Measurements from ENCODE around the gene CAP2.
"Not testable (repeated sequence)": the region's sequence is repeated elsewhere in the genome, so short reads cannot be mapped to it uniquely, and the experiment has no call there.

CAP2 gene

GRCh38 chr6:17405181-17405943, 12.0 kb downstream of the CAP2 start:
- DNase-seq: not testable (repeated sequence)

GRCh38 chr6:17405944-17406245, 12.5 kb downstream of the CAP2 start:
- DNase-seq: no peak

- DNase-seq: no peak
These were observed 14.7 kb downstream of the CAP2 start for GRCh38 chr6:17408081-17408480.

DNA sequence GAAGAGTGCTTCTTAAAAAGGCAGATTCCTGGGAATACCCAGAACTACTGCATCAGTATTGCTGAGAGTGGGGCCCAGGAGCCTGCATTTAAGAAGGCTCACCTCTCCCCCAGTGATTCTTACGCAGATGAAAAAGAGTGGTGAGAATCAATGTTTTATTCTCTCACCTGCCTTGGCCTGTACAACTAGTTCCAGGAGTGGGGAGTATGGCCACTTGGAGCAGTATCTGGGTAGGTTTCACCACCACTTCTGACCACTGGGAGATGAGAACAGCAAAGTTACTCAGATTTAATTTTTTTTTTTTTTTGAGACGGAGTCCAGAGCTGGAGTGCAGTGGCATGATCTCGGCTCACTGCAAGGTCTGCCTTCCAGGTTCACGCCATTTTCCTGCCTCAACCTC, 16.9 kb downstream of the CAP2 start:
- no peak for DNase-seq

GRCh38 chr6:17413313-17413750, 19.9 kb downstream of the CAP2 start:
- DNase-seq: no peak

GRCh38 chr6:17414395-17414794, 21.0 kb downstream of the CAP2 start:
- DNase-seq: not testable (repeated sequence)

GRCh38 chr6:17415321-17415720, 21.9 kb downstream of the CAP2 start:
- no peak for DNase-seq

GRCh38 chr6:17416806-17417205, 23.4 kb downstream of the CAP2 start:
- no peak for DNase-seq

DNA sequence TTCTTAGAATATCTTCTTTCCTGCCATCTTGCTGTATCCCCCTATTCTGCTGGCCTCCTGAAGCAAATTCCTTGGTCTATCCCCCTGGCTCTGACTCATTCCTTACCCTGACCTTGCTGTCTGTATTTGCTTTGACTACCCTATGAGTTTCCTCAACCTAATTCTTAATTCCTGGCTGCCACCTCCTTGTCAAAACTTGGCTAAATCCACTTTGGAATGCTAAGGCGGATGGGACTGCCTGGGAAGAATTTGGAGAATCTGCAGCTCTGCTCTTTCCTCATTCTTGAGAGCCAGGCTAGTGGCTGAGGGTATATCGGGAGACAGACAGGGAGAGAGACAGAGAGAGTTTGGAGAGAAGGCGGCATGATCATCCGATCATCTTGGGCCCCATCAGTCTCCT, 24.4 kb downstream of the CAP2 start:
- DNase-seq: no peak

DNA sequence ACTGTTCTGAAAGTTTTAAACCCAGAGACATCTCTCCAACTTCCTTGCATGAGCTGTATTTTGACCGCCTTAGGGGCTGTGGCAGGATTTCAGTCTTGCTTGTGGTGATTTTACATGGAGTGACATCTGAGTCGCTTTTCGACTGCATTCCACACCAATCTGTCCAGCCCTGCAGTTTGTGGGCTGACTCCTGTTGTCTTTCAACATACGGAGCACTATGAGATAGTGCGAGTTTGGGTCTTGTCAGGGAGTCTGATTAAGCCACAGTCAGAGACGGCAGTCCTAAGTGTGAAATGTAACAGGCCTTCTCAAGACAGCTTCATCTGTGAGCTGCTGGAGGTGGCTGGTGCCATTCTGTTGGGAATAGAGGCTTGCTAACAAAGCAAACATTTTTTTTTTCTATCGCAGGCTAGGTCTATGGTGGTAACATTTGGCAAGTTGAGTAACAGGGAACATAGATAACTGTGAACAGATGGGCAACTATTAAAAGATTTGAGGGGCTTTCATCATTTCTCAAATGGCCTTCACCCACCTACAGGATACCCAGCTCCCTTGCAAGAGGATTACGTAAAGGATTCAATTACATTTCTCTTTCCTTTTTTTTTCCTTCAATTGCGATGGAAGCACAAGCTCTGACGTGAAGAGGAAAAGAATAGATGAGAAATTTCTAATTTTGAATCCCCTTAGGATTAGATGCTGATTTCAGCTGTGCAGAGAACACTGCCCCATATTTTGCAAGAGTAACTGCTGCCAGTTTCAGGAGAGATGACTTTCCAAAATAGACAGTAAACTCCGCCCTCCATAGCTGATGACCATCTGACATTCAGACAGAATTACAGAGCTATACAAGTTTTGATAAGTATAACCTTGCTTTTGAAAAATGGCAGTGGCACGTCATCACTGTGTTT, 25.1 kb downstream of the CAP2 start:
- DNase-seq: no peak

- DNase-seq: no peak
These were observed 25.8 kb downstream of the CAP2 start for GRCh38 chr6:17419189-17419575.

- no peak for DNase-seq
These were observed 27.0 kb downstream of the CAP2 start for GRCh38 chr6:17420368-17420767.

GRCh38 chr6:17421406-17421805, 28.0 kb downstream of the CAP2 start:
- DNase-seq: no peak

DNA sequence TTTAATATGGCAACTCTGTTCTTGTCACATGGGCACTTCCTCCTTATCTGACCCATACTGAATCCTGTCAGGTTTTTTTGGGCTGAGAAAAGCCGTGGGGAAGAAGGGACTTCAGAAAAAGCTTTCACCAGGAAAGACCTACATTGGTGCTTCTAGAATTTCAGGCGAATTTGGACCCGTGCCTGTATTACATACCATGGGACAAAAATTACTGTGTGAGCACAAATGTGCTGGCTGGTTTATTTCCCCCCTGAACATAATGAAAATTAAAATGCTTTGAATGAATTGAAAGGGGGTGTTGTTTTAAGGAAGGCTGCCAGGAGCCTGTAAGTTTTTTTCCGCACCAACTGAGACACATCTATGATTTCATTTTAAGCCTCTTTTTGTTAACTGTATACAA, 29.6 kb downstream of the CAP2 start:
- no peak for DNase-seq

DNA sequence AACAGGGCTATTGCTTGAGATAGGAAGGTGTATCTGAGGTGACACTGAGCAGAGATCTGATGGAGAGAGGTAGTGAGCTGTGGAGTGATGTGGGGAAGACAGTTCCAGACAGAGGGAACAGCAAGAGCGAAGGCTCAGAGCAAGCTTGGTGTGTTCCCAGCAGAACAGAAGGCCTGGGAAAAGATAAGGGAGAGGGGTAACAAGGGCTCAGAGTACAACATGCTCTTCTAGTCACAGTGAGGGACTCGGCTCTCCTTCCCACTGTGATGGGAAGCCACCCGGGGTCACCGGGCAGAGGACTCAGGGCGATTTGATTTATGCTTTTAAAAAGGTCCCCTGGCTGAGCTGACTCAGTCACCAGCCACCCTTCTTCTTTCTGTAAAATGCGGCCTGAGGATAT, 33.7 kb downstream of the CAP2 start:
- DNase-seq: no peak

DNA sequence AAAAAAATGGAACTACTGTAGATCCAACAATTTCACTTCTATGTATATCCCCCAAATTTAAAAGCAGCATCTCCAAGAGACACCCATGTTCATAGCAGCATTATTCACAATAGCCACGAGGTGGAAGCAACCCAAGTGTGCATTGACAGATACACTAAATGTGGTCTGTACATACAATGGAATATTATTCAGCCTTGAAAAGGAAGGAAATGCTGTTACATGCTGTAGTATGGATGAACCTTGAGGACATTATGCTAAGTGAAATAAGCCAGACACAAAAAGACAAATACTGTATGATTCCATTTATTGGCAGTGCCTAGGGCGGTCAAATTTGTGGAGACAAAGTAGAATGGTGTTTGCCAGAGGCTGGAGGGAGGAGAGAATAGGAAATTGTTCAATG, 34.2 kb downstream of the CAP2 start:
- no peak for DNase-seq

- DNase-seq: not testable (repeated sequence)
These were observed 35.3 kb downstream of the CAP2 start for GRCh38 chr6:17428595-17429120.

DNA sequence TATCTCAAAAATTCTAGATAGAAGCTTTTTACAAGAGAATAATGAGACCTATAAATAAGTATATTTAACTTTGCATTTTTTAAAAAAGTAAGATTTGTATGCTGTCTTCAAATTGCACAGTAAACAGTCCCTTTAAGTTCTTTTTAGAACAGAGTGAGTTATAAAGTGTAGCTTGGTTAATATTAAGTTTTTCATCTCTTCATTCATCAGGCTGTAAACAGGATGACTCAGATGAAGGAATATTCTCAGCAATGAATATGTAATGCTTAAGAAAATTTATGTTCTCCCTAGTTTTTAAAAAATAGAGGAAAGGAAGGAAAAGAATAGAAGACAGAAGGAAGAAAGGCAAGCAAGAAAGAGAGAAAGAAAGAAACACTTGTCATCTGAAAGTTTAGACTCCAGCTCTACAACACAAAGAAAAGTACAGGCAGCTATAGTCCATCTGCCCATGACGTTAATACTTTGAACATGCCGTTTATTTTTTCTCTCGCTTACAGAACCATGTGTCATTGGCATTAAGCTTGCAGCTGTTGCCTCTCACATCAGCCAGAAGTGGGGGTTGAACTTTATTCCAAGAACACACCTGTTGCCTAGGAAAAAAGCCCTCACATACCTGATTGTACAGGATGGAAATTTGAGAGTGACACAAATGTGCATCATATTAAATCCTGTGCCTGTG, 36.1 kb downstream of the CAP2 start:
- DNase-seq: no peak

DNA sequence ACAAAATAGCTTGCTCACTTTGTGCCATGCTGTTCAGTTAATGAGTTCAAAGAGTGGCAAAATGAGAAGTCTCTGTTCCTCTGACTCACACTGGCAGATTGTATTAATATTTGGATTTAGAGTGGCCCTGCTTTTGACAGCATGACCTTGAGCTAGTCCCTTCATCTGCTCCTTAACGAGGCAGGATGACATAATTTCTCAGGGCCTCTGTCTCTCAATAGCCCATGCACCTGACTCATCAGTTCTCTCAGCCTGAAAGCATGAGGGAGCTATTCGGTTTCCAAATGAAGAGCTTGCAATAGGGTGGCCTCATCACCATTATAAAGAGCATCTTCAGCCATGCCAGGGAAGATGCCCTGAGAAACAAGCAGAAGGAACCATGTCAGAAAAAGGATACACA, 38.2 kb downstream of the CAP2 start:
- DNase-seq: no peak

DNA sequence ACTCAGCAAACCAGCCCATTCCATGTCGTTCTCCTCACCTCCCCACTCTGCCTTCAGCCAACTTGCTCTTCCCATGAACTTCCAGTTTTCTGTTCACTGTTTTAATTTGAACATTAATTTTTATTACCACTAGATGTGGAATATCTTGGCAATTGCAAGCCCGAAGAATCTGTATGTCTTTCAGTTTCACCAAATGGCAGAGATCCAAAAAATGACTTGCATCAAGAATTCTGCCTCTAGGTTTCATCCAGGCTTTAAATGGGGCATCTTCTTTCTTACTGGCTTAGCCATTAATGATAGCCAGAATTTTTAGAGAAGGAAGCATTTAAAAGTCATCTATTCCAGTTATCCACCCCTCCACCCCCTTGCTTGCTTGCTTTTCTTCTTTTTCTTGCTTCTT, 39.0 kb downstream of the CAP2 start:
- no peak for DNase-seq

DNA sequence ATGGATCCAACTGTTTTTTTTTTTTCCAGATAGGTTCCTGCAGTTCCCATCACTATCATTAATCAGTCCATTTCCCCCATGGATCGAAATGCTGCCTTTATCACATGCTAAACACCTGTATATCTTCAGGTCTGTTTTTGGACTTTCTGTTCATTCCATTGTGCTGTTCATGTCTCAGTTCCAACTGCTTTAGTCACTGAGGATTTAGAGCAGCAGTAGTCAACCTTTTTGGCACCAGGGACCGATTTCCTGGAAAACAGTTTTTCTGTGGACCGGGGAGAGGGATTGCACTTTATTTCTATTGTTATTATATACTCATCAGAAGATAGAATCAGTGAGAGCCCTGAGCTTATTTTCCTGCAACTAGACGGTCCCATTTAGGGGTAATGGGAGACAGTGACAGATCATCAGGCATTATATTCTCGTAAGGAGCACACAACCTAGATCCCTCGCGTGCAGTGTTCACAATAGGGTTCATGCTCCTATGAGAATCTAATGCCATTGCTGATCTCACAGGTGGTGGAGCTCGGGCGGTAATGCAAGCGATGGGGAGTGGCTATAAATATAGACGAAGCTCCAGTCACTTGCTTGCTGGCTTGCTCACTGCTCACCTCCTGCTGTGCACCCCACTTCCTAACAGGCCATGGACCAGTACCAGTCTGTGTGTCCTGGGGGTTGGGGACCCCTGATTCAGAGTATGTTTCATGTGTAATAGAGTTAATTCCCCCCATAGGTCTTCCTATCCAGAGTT, 46.0 kb downstream of the CAP2 start:
- no peak for DNase-seq

- DNase-seq: not testable (repeated sequence)
These were observed 47.4 kb downstream of the CAP2 start for GRCh38 chr6:17440811-17441210.

- DNase-seq: no peak
These were observed 48.8 kb downstream of the CAP2 start for GRCh38 chr6:17442196-17442595.
